HG03196 (cell line): ENCODE measurements around the gene TNFSF4.
"Not testable (repeated sequence)": the region's sequence is repeated elsewhere in the genome, so short reads cannot be mapped to it uniquely, and the experiment has no call there.

ENCODE experiments used
- ATAC-seq: cut with Tn5 transposase; IDR thresholded peaks from one replicate; pipeline ENCODE4 v1.9.1; 2021; ENCODE audit not compliant: unreplicated experiment

TNFSF4 gene

DNA sequence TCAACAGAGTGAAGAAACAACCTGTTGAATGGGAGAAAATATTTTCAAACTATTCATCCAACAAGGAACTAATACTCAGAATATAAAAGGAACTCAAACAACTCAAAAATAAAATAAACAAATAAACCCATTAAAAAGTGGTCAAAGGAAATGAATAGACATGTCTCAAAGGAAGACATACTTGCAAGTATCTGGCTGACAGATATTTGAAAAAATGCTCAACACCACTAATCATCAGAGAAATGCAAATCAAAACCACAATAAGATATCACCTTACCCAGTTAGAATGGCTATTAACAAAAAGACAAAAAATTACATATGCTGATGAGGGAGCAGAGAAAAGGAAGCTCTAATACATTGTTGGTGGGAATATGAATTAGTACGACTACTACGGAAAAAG lies 38.2 kb downstream of the TNFSF4 start:
- no peak for ATAC-seq

DNA sequence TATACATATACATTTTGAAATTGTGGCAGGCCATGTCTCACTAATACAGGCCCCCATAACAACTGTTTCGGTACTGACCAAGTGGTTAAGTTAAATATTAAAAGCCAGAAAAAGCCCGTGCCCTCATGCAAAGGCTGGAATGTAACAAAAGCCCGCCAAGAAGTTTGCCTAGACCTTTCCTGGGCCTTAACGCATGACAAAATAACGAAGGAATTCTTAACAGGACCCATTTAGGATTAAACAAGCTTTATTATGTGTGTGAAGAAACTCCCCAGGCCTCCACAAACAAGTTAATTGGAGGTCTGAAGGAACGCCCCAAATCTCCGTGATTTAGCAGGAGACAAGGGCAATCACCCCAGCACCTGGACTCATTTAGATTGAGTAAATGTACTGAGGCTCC lies 42.4 kb downstream of the TNFSF4 start:
- no peak for ATAC-seq

DNA sequence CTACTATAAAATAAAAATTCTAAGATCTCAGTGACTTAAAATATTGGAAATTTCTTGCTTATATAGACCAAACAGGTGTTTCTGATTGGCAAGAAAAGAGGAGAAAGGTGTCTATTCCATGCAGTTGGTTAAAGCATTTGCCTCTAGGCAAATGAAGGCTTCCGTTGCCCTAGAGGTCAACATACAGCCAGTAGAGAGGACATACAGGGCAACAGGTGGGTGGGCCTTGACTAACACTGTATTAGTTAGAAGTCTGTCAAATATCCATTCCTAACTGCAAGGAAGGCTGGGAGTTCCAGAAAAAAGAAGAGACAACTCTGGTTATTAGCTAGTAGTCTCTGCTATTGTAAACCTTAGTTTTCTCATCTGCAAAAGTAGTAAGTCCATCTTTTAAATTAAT lies 43.0 kb downstream of the TNFSF4 start:
- no peak for ATAC-seq

DNA sequence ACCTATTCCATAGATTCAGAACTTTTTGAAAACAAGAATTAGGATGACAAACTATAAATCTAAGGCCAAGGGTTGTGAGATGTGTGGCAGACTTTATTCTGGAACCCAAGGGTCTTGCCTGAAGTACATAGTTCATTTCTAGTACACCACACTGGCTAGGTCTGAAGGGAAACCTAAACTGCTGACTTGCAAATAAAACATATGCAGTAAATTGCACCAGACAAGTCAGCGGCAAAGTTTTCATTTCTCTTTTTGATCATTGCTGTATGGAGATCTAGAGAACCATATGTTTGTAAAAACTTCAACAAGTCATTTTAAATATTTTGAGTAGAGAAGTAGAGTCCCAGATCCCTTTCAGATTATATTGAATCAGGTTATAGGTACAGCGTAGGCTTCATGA lies 43.9 kb downstream of the TNFSF4 start:
- ATAC-seq = no peak

DNA sequence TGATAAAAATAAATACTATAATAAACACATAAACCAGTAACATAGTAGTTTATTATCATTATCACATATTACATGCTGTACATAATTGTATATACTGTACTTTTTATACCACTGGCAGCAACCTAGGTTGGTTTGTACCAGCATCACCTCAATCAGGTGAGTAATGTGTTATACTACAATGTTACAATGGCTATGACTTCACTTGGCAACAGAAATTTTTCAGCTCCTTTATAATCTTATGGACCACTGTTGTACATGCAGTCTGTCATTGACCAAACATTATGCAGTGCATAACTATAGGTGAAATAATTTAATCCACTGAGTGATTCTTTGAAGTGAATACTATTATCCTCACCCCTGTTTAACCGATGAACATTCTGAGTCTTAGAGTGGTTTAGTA lies 44.5 kb downstream of the TNFSF4 start:
- ATAC-seq = no peak

DNA sequence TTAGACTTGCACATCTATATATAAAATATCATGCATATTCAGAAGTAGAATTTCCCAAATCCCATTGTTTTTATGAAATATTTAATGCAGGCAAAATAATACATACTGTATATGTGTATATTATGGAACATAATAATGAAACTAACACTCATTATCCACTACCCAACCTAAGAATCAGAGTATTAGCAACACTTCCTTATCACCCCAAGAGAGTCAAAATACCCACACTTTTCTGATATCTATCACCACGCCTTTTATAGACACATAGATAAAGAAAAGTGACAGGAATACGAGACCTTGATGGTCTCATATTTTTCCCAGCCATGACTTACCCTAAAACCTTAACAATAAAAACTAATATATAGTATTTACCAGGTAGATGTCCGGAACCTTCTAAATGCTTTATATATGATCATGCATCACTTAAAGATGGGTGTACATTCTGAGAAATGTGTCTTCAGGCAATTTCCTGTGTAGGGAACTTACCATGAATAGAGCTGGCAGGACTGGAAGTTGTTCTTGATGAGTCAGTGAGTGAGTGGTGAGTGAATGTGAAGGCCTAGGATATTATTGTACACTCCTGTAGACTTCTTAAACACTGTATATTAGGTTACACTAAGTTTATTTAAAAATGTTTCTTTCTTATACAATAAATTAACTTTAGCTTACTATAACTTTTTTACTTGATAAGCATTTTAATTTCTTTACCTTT lies 45.5 kb downstream of the TNFSF4 start:
- ATAC-seq = no peak

DNA sequence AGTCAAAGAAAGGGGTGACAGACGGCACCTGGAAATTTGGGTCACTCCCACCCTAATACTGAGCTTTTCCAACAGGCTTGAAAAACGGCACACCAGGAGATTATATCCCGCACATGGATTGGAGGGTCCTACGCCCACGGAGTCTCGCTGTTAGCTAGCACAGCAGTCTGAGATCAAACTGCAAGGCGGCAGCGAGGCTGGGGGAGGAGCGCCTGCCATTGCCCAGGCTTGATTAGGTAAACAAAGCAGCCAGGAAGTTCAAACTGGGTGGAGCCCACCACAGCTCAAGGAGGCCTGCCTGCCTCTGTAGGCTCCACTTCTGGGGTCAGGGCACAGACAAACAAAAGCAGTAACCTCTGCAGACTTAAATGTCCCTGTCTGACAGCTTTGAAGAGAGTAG lies 53.2 kb downstream of the TNFSF4 start:
- not testable (repeated sequence) for ATAC-seq

DNA sequence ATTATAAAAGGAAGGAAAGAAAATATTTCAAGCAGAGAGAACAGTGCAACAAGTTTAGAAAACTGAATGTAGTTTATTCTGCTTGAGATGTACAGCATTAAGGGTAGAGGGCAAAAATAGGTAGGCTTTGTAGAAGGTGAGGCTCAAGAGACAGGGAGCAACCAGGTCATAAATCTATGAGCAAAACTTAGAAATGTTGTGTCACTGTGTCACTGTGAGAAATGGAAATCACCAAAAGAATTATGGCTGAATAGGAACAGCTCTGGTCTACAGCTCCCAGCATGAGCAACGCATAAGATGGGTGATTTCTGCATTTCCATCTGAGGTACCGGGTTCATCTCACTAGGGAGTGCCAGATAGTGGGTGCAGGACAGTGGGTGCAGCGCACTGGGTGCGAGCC lies 53.6 kb downstream of the TNFSF4 start:
- no peak for ATAC-seq

DNA sequence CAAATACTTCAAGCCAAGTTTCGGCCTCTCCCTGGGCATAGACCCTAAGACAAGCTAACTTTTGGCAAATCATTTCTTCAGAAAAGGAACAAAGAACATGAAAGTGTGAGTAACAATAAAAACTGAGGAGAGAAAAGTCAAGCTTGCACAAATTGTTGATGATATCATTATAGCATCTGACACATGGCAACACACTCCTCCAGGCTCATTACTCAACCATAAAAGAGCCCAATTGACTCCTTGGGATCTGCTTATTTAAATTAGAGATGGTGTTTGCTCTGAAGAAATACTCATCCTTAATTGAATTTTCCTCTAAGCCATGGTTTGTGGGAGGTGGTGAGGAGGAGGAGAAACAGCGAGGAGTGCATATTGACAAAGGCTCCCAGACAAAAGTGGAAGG lies 54.5 kb downstream of the TNFSF4 start:
- ATAC-seq = no peak

DNA sequence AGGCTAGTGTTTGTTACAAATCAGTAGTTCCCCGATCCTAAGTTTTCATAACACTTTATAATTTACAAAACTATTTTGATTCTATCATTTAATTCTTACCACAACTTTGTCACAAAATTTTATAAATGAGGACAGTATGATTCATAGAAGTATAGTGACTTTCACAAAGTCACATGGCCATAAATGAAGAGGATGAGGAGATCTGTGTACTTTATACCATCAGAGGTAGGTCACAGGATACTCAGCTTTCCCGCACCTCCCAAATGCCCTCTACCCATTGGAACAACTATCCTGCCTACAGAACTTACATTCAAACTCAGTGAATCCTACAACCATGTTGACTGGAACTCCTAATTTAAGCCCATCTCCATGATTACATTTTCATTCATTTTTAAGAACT lies 56.3 kb downstream of the TNFSF4 start:
- no peak for ATAC-seq

DNA sequence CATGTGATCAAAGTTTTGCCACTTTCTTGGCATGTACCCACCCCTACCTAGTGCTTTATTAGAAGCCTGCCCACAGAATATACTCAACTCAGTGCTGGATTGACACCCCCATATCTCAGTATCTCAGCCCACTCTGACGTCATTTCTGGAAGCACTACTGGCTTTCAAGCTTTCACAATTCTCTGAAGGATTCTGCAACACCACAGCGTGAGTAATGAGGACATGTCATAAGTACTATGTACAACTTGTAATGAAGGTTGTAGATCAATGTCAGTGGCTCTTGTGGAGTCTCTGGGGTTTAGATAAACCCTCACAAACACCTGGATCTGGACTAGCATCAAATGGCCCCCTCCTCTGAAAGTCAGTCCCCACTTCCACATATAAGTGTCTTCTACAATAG lies 57.2 kb downstream of the TNFSF4 start:
- ATAC-seq = no peak

DNA sequence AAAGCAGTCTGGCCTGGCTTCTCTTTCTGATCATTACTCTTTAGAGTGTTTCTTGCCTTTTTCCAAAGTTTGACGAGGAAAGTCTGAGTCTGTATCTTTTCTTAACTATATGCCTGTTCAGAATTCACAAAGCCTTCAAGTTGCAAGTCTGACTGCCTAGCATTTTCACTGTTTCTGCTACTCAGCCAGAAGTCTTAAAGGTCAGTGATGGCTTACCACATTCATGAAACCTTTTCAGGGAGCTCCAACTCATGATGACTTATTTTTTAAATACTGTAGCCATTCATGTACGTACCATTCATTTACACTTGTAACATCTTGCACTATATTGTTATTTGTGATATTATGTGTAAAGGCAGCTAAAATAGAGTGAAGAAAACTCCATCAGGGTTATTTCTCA lies 58.2 kb downstream of the TNFSF4 start:
- ATAC-seq = no peak

DNA sequence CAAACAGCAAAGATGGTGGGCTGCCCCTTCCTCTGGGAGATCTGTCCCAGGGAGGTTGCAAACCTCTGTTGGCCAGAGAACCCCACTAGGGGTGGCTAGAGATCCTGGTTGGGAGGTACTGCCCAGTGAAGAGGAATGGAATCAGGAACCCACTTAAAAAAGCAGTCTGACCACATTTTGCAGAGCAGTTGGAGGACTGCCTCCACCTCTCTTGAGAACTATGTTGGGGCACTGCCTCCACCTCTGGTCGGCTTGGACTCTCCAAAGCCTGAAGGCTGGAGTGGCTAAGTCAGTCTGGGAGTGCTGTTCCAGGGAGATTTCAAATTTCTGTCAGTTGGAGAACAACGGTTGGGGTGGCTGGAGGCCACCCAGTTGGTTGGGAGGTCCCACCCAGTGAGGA lies 58.6 kb downstream of the TNFSF4 start:
- ATAC-seq = no peak

DNA sequence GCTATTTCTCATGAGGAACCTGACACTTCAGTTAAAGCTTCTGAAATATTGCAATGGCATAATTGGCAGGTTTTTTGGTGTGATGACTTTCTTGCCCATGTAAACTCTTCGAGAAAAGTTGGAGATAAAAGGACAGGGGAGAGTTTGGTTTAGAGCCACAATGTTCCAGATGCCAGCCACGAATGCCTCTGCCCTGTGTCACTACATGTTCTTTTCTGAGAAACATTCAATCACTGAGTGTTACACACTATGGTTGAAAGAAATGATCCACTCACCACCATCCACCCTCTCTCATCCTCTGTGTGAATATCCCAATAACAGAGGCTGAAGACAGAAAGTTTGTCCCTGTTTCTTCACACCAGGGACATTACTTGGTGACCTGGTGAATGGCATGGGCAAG lies 66.4 kb downstream of the TNFSF4 start:
- ATAC-seq = no peak

DNA sequence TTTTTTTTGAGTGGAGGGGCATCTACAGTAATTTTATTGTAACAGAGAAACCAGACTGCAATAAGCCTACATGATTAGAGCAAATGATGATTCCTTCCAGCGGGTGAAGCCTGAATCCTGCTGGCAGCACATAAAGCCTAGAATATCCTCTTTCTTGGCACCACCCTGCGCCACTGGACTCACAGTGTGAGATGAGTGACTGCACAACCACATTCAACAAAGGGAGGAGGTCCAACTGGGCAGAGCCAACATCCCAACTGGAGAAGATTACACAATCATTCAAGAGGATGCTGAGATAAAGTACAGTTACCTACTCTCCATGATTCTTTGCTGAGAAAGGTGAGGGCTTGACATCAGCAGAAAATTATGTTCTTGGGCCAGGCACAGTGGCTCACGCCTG lies 67.4 kb downstream of the TNFSF4 start:
- no peak for ATAC-seq

DNA sequence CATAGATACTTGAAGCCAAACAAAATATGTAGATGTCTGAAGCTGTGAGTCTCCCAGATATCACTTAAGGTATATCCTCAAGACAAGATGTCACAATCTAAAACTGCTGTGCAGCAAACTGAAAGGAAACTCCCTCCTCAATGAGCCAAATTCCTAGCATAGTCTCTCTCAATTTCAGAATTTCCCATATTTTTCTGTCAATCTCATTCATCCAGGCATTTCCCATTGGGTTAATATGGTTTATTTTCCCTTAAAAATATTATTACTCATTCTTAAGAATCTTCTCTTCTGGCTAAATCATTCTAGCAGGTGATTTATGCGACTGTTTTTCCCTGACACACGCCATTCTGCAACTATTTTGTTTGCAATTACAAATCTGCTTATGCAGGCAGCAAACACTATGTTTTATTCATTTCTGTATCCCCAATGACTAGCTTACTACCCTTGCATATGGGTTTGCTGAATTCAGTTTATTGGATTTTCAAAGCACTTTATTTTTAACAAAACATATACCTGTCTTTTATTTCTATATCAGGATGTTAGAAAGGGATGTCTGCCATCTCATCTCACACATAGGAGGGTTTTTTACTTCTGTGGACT lies 69.9 kb downstream of the TNFSF4 start:
- ATAC-seq = no peak

DNA sequence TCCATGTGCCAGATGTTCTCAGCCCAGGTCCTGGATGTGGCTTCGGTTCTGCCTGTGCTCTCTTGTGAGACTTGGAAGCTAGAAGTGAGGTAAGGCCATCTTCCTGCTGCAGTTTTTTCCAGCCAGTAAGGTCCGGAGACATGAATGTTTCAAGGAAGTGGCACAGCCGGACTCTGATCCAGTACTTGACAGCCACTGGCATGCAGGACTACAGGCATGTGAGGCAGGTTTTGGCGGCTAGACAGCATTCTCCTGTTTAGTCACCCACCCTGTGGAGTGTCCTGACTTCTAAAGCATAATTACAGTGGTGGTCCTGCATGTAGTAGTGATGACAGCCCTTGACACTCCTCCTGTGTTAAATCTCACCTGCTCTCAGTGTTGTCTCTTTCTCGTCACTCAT lies 72.3 kb downstream of the TNFSF4 start:
- ATAC-seq = no peak

DNA sequence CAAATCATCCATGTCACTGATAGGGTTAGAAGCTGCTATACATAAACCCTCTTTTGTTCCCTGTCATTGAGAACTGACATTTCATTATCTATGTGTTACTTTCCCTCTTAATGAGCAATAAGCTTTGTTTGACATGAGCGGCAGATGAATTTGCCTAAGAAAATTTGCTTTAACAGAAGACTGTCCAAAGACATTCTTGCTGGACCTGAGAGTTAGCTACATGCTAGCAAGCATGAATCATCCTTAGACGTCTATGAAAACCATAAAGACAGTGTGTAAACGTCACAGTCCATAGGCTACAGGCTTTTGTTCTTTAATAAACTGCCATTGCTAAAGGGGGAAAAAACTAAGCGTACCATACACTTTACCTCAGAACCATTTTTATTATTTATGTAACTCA lies 73.1 kb downstream of the TNFSF4 start:
- no peak for ATAC-seq
